HG03439 (cell line): Measurements from ENCODE around the gene ZNF660.
A peak's percentile ranks its signal among the peaks of the same experiment; 100 is the strongest.

Experiments used
- ATAC-seq: cut with Tn5 transposase; IDR thresholded peaks from one replicate; pipeline ENCODE4 v1.9.1; 2021; ENCODE audit warnings: mild to moderate bottlenecking, moderate library complexity; ENCODE audit not compliant: unreplicated experiment

Gene ZNF660

GRCh38 chr3:44628716-44629115 is 44.0 kb downstream of the ZNF660 start:
- ATAC-seq, result no peak

GRCh38 chr3:44632193-44632592 is 47.4 kb downstream of the ZNF660 start:
- ATAC-seq, result no peak

GRCh38 chr3:44642337-44642736 is 57.6 kb downstream of the ZNF660 start:
- ATAC-seq, result no peak

- no peak for ATAC-seq
These were observed 58.3 kb downstream of the ZNF660 start for GRCh38 chr3:44643024-44643423.

- no peak for ATAC-seq
These were observed 63.0 kb downstream of the ZNF660 start for GRCh38 chr3:44647771-44648170.

- ATAC-seq, result peak; percentile 95
These were observed 63.9 kb downstream of the ZNF660 start, which contains the start of gene ZNF35 for GRCh38 chr3:44648564-44649229. ZNF35 (plus strand) TSS chr3:44648732; CDS start chr3:44651068, 2,336 bp downstream.
